Measurements from ENCODE around the gene COL23A1.

Gene COL23A1

DNA sequence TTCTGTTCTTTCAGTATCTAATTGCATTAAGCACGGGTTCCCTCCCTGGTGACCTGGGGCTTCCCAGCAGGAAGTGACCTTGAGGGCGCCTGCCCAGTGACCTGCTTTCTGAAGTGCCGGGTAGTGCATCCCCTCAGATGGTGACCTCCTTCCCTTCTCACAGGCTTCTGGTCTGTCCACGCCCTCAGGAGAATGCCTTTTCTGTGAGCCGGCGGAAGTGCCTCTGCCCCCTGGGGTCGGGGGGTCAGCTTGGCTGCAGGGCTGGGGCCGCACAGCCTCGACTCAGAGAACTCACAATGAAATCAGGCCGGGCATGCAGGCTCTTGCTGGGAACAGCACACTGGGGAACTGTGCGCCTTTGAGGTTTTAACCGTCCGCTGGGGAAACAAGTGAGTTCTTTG is 233.1 kb downstream of the COL23A1 start:
- Histone ChIP-seq H3K9me3 (replicated peaks; ENCODE audit: insufficient read depth, low read length) (no peaks in the 10 kb centered on the region), H3K27ac (ENCODE audit: low read length) (no peak overlapping the region), H3K4me1 (ENCODE audit: low read length) (no peaks in the 10 kb centered on the region), H3K36me3 (replicated peaks; ENCODE audit: insufficient read depth, low read length) (no peaks in the 10 kb centered on the region), H3K27me3 (replicated peaks; ENCODE audit: insufficient read depth, low read length) (peaks cover 64% of the 10 kb centered on the region), H3K9ac (ENCODE audit: low read length) (no peak overlapping the region), H3K79me2 (ENCODE audit: low read length) (no peaks in the 10 kb centered on the region), H3K4me3 (ENCODE audit: low read length) (no peak overlapping the region), H2AFZ (ENCODE audit: low read length) (no peak overlapping the region), H4K20me1 (ENCODE audit: insufficient read depth, low read length) (no peaks in the 10 kb centered on the region), H3F3A (ENCODE audit: insufficient read depth, low read length) (no peaks in the 10 kb centered on the region), H3K9me2 (replicated peaks; ENCODE audit: insufficient read depth, low read length) (no peaks in the 10 kb centered on the region), H3K4me2 (ENCODE audit: low read depth, low read length) (no peak overlapping the region)
- TF ChIP-seq, protein P1, sequence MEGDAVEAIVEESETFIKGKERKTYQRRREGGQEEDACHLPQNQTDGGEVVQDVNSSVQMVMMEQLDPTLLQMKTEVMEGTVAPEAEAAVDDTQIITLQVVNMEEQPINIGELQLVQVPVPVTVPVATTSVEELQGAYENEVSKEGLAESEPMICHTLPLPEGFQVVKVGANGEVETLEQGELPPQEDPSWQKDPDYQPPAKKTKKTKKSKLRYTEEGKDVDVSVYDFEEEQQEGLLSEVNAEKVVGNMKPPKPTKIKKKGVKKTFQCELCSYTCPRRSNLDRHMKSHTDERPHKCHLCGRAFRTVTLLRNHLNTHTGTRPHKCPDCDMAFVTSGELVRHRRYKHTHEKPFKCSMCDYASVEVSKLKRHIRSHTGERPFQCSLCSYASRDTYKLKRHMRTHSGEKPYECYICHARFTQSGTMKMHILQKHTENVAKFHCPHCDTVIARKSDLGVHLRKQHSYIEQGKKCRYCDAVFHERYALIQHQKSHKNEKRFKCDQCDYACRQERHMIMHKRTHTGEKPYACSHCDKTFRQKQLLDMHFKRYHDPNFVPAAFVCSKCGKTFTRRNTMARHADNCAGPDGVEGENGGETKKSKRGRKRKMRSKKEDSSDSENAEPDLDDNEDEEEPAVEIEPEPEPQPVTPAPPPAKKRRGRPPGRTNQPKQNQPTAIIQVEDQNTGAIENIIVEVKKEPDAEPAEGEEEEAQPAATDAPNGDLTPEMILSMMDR (IDR thresholded peaks at IDR 0.05; ENCODE audit: low read length): no peak
- TF ChIP-seq EZH2phosphoT487 (IDR thresholded peaks at IDR 0.05; ENCODE audit: low read length): no peak
- no peak for TF ChIP-seq EZH2 (optimal IDR thresholded peaks at IDR 0.05; ENCODE audit: low read depth, low read length)
- DNase-seq: no peak

DNA sequence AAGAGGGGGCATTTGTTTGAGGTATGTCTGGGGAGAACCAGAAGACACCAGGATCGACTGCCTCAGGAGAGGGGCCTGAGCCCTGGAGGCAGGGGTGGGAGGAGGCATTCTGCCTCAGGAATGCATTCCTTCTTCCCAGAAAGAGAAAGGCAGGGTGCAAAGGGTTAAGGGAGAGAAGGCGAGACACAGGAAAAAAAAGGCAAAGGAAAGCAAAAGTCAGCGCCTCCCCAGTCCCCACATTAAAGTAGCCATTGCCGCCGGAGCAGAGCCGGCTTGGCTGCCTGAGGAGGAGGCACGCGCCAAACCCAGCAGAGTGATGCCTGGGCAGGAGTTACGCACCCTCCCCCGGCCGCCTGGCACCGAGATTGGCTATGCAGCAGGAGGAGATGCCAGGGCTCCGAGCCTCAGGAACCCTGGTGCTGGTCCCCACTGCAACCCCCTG is 233.7 kb downstream of the COL23A1 start:
- Histone ChIP-seq H3K79me2 (ENCODE audit: low read length) (no peaks in the 10 kb centered on the region), H3K27ac (ENCODE audit: low read length) (no peak overlapping the region), H4K20me1 (ENCODE audit: insufficient read depth, low read length) (no peaks in the 10 kb centered on the region), H3K9ac (ENCODE audit: low read length) (no peak overlapping the region), H3K4me2 (ENCODE audit: low read depth, low read length) (no peak overlapping the region), H3K9me3 (replicated peaks; ENCODE audit: insufficient read depth, low read length) (no peaks in the 10 kb centered on the region), H2AFZ (ENCODE audit: low read length) (no peak overlapping the region), H3K36me3 (replicated peaks; ENCODE audit: insufficient read depth, low read length) (no peaks in the 10 kb centered on the region), H3K4me3 (ENCODE audit: low read length) (no peak overlapping the region), H3K9me2 (replicated peaks; ENCODE audit: insufficient read depth, low read length) (no peaks in the 10 kb centered on the region), H3F3A (ENCODE audit: insufficient read depth, low read length) (no peaks in the 10 kb centered on the region), H3K27me3 (replicated peaks; ENCODE audit: insufficient read depth, low read length) (peaks cover 65% of the 10 kb centered on the region), H3K4me1 (ENCODE audit: low read length) (no peaks in the 10 kb centered on the region)
- no peak for DNase-seq
- TF ChIP-seq, protein P1 (IDR thresholded peaks at IDR 0.05; ENCODE audit: low read length): no peak
- TF ChIP-seq EZH2phosphoT487 (IDR thresholded peaks at IDR 0.05; ENCODE audit: low read length) (no peak), EZH2 (optimal IDR thresholded peaks at IDR 0.05; ENCODE audit: low read depth, low read length) (no peak)

DNA sequence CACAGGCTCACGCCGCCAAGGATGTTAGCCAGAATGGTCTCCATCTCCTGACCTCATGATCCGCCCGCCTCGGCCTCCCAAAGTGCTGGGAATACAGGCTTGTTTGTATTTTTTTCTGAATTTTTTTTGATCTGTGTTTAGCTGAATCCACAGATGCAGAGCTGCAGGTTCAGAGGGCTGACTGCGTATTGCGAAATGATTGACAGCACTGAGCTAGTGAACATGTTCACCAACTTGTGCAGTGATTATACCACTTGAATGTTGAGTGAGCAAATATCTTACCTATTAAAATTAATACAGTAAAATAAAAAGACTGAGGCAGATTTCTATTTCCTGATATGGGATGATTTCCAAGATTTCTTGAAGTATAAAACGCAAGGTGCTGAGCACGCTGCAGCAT is 234.5 kb downstream of the COL23A1 start:
- H3K27ac ChIP-seq (ENCODE audit: low read length): no peak overlapping the region
- TF ChIP-seq, protein P1 (IDR thresholded peaks at IDR 0.05; ENCODE audit: low read length): no peak
- TF ChIP-seq EZH2 (optimal IDR thresholded peaks at IDR 0.05; ENCODE audit: low read depth, low read length) (no peak), EZH2phosphoT487 (IDR thresholded peaks at IDR 0.05; ENCODE audit: low read length) (no peak)
- no peaks in the 10 kb centered on the region for H3K9me2 ChIP-seq (replicated peaks; ENCODE audit: insufficient read depth, low read length)
- no peaks in the 10 kb centered on the region for H3K4me1 ChIP-seq (ENCODE audit: low read length)
- peaks cover 61% of the 10 kb centered on the region for H3K27me3 ChIP-seq (replicated peaks; ENCODE audit: insufficient read depth, low read length)
- no peak for DNase-seq
- H3K9ac ChIP-seq (ENCODE audit: low read length): no peak overlapping the region
- no peaks in the 10 kb centered on the region for H4K20me1 ChIP-seq (ENCODE audit: insufficient read depth, low read length)
- no peak overlapping the region for H3K4me3 ChIP-seq (ENCODE audit: low read length)
- no peak overlapping the region for H3K4me2 ChIP-seq (ENCODE audit: low read depth, low read length)
- no peaks in the 10 kb centered on the region for H3K9me3 ChIP-seq (replicated peaks; ENCODE audit: insufficient read depth, low read length)
- no peak overlapping the region for H2AFZ ChIP-seq (ENCODE audit: low read length)
- no peaks in the 10 kb centered on the region for H3K79me2 ChIP-seq (ENCODE audit: low read length)
- H3F3A ChIP-seq (ENCODE audit: insufficient read depth, low read length): no peaks in the 10 kb centered on the region
- H3K36me3 ChIP-seq (replicated peaks; ENCODE audit: insufficient read depth, low read length): no peaks in the 10 kb centered on the region

Measured in MM.1S (cell line).